Activated T-helper 2 cell treated with anti-CD3 and anti-CD28 coated beads, Interferon-gamma antibody, Interleukin-2, Interleukin-4, amounts not matched to agents 10 μg/mL and 5 μg/mL and 100 μg/mL, durations not matched to agents 14 hours and 24 hours and 36 hours (primary cell): ENCODE results near the gene PLPPR1. TPM values are rescaled to one million over a fixed set of nuclear protein-coding genes. Genes with fewer than 3 reads are reported as not detected.
"Not testable (repeated sequence)": the region's sequence is repeated elsewhere in the genome, so short reads cannot be mapped to it uniquely, and the experiment has no call there.

ENCODE experiments used
- DNase-seq: peaks from one replicate; pipeline ENCODE4 v3.0.0; 2021; ENCODE audit warnings: low spot score
- H3K27ac Mint-ChIP-seq: one replicate; pipeline ENCODE4 v1.8.0; 2021; ENCODE audit warnings: mixed read lengths
- H3K27me3 Mint-ChIP-seq: one replicate; pipeline ENCODE4 v1.8.0; 2021; ENCODE audit warnings: low read depth, mixed read lengths
- H3K36me3 Mint-ChIP-seq: one replicate; pipeline ENCODE4 v1.8.0; 2021; ENCODE audit warnings: low read depth, mixed read lengths
- H3K4me1 Mint-ChIP-seq: one replicate; pipeline ENCODE4 v1.8.0; 2021; ENCODE audit warnings: low read depth, mixed read lengths
- H3K4me3 Mint-ChIP-seq: one replicate; pipeline ENCODE4 v1.8.0; 2021; ENCODE audit warnings: low read depth, mild to moderate bottlenecking, moderate library complexity, mixed read lengths
- H3K9me3 Mint-ChIP-seq: one replicate; pipeline ENCODE4 v1.8.0; 2021; ENCODE audit warnings: mixed read lengths
- intact Hi-C: fragments of 100-400 bp; cut with micrococcal nuclease; formaldehyde crosslinking; loops from one replicate; pipeline ENCODE4 v1.15.1; 2023
- total RNA-seq: library from RNA; stranded (reverse); gene quantifications from 2 replicates; pipeline ENCODE4 v1.2.3, GENCODE V29; 2022

PLPPR1 gene
- total RNA-seq, 1 donor from 2014 or later, result not detected

- H3K27me3 Mint-ChIP-seq, intact Hi-C loops, DNase-seq, H3K36me3 Mint-ChIP-seq, H3K4me1 Mint-ChIP-seq, H3K27ac Mint-ChIP-seq, H3K4me3 Mint-ChIP-seq, H3K9me3 Mint-ChIP-seq: not testable (repeated sequence)
Measured at GRCh38 chr9:101327422-101327909, 298.9 kb downstream of the PLPPR1 start.

- peaks cover 5% of the 10 kb centered on the region for H3K27me3 Mint-ChIP-seq
- intact Hi-C loops, result no loop called here
- H3K36me3 Mint-ChIP-seq, result no peaks in the 10 kb centered on the region
- no peak overlapping the region for H3K27ac Mint-ChIP-seq
- H3K9me3 Mint-ChIP-seq, result no peaks in the 10 kb centered on the region
- DNase-seq, result no peak
- H3K4me1 Mint-ChIP-seq, result no peaks in the 10 kb centered on the region
- no peak overlapping the region for H3K4me3 Mint-ChIP-seq
Measured at GRCh38 chr9:101332362-101332761, 303.8 kb downstream of the PLPPR1 start.

- Mint-ChIP-seq H3K36me3 (no peaks in the 10 kb centered on the region), H3K4me3 (no peak overlapping the region), H3K9me3 (no peaks in the 10 kb centered on the region), H3K4me1 (no peaks in the 10 kb centered on the region), H3K27ac (no peak overlapping the region), H3K27me3 (peaks cover 3% of the 10 kb centered on the region)
- intact Hi-C loops, result no loop called here
- no peak for DNase-seq
Measured at GRCh38 chr9:101333490-101333889, 305.0 kb downstream of the PLPPR1 start.

- no peaks in the 10 kb centered on the region for H3K9me3 Mint-ChIP-seq
- no peaks in the 10 kb centered on the region for H3K4me1 Mint-ChIP-seq
- DNase-seq, result no peak
- peaks cover 3% of the 10 kb centered on the region for H3K27me3 Mint-ChIP-seq
- H3K4me3 Mint-ChIP-seq, result no peak overlapping the region
- intact Hi-C loops, result no loop called here
- H3K36me3 Mint-ChIP-seq, result no peaks in the 10 kb centered on the region
- H3K27ac Mint-ChIP-seq, result no peak overlapping the region
Measured at GRCh38 chr9:101333926-101334702, 305.6 kb downstream of the PLPPR1 start.

GRCh38 chr9:101336091-101336490 lies 307.6 kb downstream of the PLPPR1 start:
- intact Hi-C loops, result no loop called here
- Mint-ChIP-seq H3K27me3 (no peaks in the 10 kb centered on the region), H3K4me1 (no peaks in the 10 kb centered on the region), H3K4me3 (no peak overlapping the region), H3K27ac (no peak overlapping the region), H3K36me3 (no peaks in the 10 kb centered on the region), H3K9me3 (no peaks in the 10 kb centered on the region)
- DNase-seq, result no peak

- DNase-seq, result no peak
- H3K27ac Mint-ChIP-seq, result no peak overlapping the region
- no peaks in the 10 kb centered on the region for H3K27me3 Mint-ChIP-seq
- no peaks in the 10 kb centered on the region for H3K9me3 Mint-ChIP-seq
- no peaks in the 10 kb centered on the region for H3K4me1 Mint-ChIP-seq
- H3K4me3 Mint-ChIP-seq, result no peak overlapping the region
- no peaks in the 10 kb centered on the region for H3K36me3 Mint-ChIP-seq
- intact Hi-C loops, result no loop called here
Measured at GRCh38 chr9:101337237-101337636, 308.7 kb downstream of the PLPPR1 start.

- Mint-ChIP-seq H3K27me3 (no peaks in the 10 kb centered on the region), H3K27ac (no peak overlapping the region), H3K4me1 (no peaks in the 10 kb centered on the region), H3K36me3 (no peaks in the 10 kb centered on the region), H3K9me3 (no peaks in the 10 kb centered on the region), H3K4me3 (no peak overlapping the region)
- intact Hi-C loops, result no loop called here
- DNase-seq, result no peak
Measured at GRCh38 chr9:101341958-101342357, 313.4 kb downstream of the PLPPR1 start.

- Mint-ChIP-seq H3K27ac (no peak overlapping the region), H3K36me3 (no peaks in the 10 kb centered on the region), H3K9me3 (no peaks in the 10 kb centered on the region), H3K4me3 (no peak overlapping the region), H3K27me3 (peaks cover 2% of the 10 kb centered on the region), H3K4me1 (no peaks in the 10 kb centered on the region)
- DNase-seq, result no peak
- intact Hi-C loops, result no loop called here
Measured at GRCh38 chr9:101342595-101342994, 314.1 kb downstream of the PLPPR1 start.

- intact Hi-C loops, result no loop called here
Measured at GRCh38 chr9:101350285-101350684, 321.8 kb downstream of the PLPPR1 start.

GRCh38 chr9:101352892-101353463 lies 324.5 kb downstream of the PLPPR1 start:
- no peak for DNase-seq
- H3K36me3 Mint-ChIP-seq, result no peaks in the 10 kb centered on the region
- no peaks in the 10 kb centered on the region for H3K27me3 Mint-ChIP-seq
- no peak overlapping the region for H3K27ac Mint-ChIP-seq
- no peaks in the 10 kb centered on the region for H3K4me1 Mint-ChIP-seq
- no peak overlapping the region for H3K4me3 Mint-ChIP-seq
- no peaks in the 10 kb centered on the region for H3K9me3 Mint-ChIP-seq
- intact Hi-C loops, result no loop called here

More at GRCh38 chr9:101350285-101350684, 321.8 kb downstream of the PLPPR1 start:
- Mint-ChIP-seq H3K36me3 (no peaks in the 10 kb centered on the region), H3K4me1 (no peaks in the 10 kb centered on the region), H3K27ac (no peak overlapping the region), H3K9me3 (no peaks in the 10 kb centered on the region), H3K4me3 (no peak overlapping the region), H3K27me3 (peaks cover 2% of the 10 kb centered on the region)
- no peak for DNase-seq

- Mint-ChIP-seq H3K9me3 (no peaks in the 10 kb centered on the region), H3K27ac (no peak overlapping the region), H3K36me3 (no peaks in the 10 kb centered on the region), H3K27me3 (no peaks in the 10 kb centered on the region), H3K4me3 (no peak overlapping the region), H3K4me1 (no peaks in the 10 kb centered on the region)
- DNase-seq, result no peak
- intact Hi-C loops, result no loop called here
Measured at GRCh38 chr9:101353683-101354082, 325.2 kb downstream of the PLPPR1 start.

- intact Hi-C loops, result no loop called here
- H3K27ac Mint-ChIP-seq, result no peak overlapping the region
- no peak for DNase-seq
- H3K9me3 Mint-ChIP-seq, result no peaks in the 10 kb centered on the region
- no peak overlapping the region for H3K4me3 Mint-ChIP-seq
- H3K27me3 Mint-ChIP-seq, result no peaks in the 10 kb centered on the region
- no peaks in the 10 kb centered on the region for H3K36me3 Mint-ChIP-seq
- H3K4me1 Mint-ChIP-seq, result no peaks in the 10 kb centered on the region
Measured at GRCh38 chr9:101354143-101354764, 325.7 kb downstream of the PLPPR1 start.
